Lower leg skin (tissue), 4 donors: Measurements from ENCODE around the gene ARHGAP23. TPM values are rescaled to one million over a fixed set of nuclear protein-coding genes. Genes with fewer than 3 reads are reported as not detected.
"Not testable (repeated sequence)": the region's sequence is repeated elsewhere in the genome, so short reads cannot be mapped to it uniquely, and the experiment has no call there.

ENCODE experiments used
- DNase-seq, 2 donors: peaks; one replicate each; pipeline ENCODE4 v3.0.0-alpha.2; 2019; ENCODE audit warnings: low spot score in 2 of 2
- H3K4me3 ChIP-seq: fragments of 200-600 bp; sonication (generic); 2 replicates; pipeline ENCODE4 v1.5.1; 2017; ENCODE audit warnings: mild to moderate bottlenecking, low read depth; ENCODE audit not compliant: poor library complexity, severe bottlenecking
- POLR2A ChIP-seq, 2 donors: fragments of 450-650 bp; IDR thresholded peaks; one replicate each; pipeline ENCODE4 v1.6.1; 2016 to 2017; ENCODE audit warnings: antibody characterized with exemption in 2 of 2, mild to moderate bottlenecking in 1 of 2, moderate library complexity in 1 of 2
- WGBS, 2 donors: methylation state at CpG; one replicate each; pipeline ENCODE4 v1.1.5; 2018; 5-methylcytosine and 5-hydroxymethylcytosine counted together
- intact Hi-C: fragments of 100-400 bp; cut with DNase I; formaldehyde crosslinking; loops from one replicate; pipeline ENCODE4 v1.15.0; 2023; ENCODE audit warnings: low total_unique reads
- total RNA-seq, 4 donors: library from RNA; depleted of rRNA; stranded (reverse); fragments of >200 nt; gene quantifications; one replicate each; pipeline ENCODE4 v1.1.0, GENCODE V29; 2016
- TF ChIP-seq, protein P1 (sequence below), 3 donors: fragments of 450-650 bp; IDR thresholded peaks; one replicate each; pipeline ENCODE4 v1.5.1; 2016; ENCODE audit warnings: antibody characterized with exemption in 3 of 3, mild to moderate bottlenecking in 3 of 3, moderate library complexity in 2 of 3

The ARHGAP23 gene
- total RNA-seq, 4 donors from 2014 or later: 127 to 201 (median 149) TPM

DNA sequence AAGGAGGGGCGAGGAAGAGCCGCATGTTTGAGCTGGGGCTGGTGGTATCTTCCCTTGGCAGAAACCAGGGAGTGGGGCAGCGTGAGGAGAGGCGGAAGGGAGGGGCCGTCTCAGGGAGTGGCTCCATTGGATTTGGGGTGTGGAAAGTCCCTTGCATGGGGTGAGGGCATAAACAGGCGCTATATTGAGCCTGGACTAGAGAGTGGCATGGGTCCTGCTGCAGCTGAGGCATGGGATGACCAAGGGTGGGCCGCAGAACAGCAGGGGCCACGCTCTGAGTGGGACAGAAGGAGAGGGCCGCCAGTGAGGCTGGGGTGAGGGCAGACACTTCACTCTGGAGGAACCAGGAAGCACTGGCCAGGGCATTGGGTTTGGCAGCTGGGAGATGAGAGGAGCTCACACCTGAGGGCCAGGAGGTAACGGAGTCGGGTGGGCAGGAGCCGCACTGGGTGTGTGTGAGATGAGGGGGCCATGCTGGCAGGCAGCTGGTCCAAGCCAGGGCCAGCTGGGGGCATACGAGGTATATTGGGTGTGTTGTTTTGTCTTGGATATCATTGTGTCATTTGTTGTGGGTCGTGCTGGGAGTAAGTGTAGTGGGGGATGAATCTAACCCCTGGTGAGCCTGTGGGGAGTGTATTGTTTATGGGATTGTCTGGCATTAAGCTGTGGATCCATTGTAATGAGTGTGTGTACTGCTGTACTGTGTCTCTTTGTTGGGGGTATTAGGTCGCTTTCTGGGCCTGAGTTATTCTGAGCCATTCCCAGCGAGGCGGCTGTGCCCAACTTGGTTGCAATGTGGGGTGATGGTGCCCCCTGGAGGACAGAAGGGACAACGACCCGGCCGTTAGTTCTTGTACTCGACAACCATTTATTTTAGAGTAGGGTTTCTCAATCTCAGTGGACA lies 56.2 kb downstream of the ARHGAP23 start:
- 33 to 36% methylated on average over 21 of the region's 21 CpGs for WGBS, 2 donors
- TF ChIP-seq, protein P1, sequence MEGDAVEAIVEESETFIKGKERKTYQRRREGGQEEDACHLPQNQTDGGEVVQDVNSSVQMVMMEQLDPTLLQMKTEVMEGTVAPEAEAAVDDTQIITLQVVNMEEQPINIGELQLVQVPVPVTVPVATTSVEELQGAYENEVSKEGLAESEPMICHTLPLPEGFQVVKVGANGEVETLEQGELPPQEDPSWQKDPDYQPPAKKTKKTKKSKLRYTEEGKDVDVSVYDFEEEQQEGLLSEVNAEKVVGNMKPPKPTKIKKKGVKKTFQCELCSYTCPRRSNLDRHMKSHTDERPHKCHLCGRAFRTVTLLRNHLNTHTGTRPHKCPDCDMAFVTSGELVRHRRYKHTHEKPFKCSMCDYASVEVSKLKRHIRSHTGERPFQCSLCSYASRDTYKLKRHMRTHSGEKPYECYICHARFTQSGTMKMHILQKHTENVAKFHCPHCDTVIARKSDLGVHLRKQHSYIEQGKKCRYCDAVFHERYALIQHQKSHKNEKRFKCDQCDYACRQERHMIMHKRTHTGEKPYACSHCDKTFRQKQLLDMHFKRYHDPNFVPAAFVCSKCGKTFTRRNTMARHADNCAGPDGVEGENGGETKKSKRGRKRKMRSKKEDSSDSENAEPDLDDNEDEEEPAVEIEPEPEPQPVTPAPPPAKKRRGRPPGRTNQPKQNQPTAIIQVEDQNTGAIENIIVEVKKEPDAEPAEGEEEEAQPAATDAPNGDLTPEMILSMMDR (IDR thresholded peaks at IDR 0.05): peak in 1 of 3 donors; percentile 63
- intact Hi-C loops: loop anchor here (5.0 to 10.0 kb wide), 2 partner anchors 42 to 60 kb away; partner anchors contain the start of gene ARHGAP23

GRCh38 chr17:38485146-38485468 lies 56.8 kb downstream of the ARHGAP23 start:
- 45 to 46% methylated on average over 2 of the region's 2 CpGs for WGBS, 2 donors
- DNase-seq: no peak
- TF ChIP-seq, protein P1 (IDR thresholded peaks at IDR 0.05): no peak
- no peak for TF ChIP-seq POLR2A (IDR thresholded peaks at IDR 0.05)
- intact Hi-C loops: loop anchor here (5.0 to 10.0 kb wide), 2 partner anchors 43 to 60 kb away; partner anchors contain the start of gene ARHGAP23
- no peak overlapping the region for H3K4me3 ChIP-seq

More for the DNA sequence above, 56.2 kb downstream of the ARHGAP23 start:
- not testable (repeated sequence) for H3K4me3 ChIP-seq
- peak; percentile 79 to 96 for DNase-seq

GRCh38 chr17:38485681-38486298 lies 57.5 kb downstream of the ARHGAP23 start:
- intact Hi-C loops: loop anchor here (5.0 to 10.0 kb wide), 2 partner anchors 43 to 61 kb away; partner anchors contain the start of gene ARHGAP23
- not testable (repeated sequence) for H3K4me3 ChIP-seq, DNase-seq
- 73 to 81% methylated on average over 13 of the region's 13 CpGs for WGBS, 2 donors

DNA sequence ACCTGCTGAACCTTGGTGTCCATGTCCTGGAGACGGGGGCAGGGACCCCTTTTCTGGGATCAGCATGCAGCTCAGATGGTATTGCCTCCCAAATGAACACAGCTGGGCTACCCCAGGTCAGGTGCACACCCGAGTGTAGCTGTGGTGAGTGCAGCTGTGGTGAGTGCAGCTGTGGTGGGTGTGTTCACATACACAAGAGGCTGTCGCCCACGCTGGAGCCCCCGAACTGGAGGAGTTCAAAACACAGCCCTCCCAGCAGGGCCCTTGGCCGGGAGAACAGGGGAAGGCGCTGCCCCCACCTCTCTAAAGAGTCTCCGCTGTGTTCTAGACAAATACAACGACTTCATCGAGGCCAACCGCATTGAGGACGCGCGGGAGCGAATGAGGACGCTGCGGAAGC lies 61.5 kb downstream of the ARHGAP23 start:
- 90 to 91% methylated on average over 17 of the region's 17 CpGs for WGBS, 2 donors
- intact Hi-C loops: loop anchor here (5.0 to 10.0 kb wide), 3 partner anchors 47 to 95 kb away; partner anchors contain the start of gene ARHGAP23
- DNase-seq, H3K4me3 ChIP-seq: not testable (repeated sequence)

DNA sequence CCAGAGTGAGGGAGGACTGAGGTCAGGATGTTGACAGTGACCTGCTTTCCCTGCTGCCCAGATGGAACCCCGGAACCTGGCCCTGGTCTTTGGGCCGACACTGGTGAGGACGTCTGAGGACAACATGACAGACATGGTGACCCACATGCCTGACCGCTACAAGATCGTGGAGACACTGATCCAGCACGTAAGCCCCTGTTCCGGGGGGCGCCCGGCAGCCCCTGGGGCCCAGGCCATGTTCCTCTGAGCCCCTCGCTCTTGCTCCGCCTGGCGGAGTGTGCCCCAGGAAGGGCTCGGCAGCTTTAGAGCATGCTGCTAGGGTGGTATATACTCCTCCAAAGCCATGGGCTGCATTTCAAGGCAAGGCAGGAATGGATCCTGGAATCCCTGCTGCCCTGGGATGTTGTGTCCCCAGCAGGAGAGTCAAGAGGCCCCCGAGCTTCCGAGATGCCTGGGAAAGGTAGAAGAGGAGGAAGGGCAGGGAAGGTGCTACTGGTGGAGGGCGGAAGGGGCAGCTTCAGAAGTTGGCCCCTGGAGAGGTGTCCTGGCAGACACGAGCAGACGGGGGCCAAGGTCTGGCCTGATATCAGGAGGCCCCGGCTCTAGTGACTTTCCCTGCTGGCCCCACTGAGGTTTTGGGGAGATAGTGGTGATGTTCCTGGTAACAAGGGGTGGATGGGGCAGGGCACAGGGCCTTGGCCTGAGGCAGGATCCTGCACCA lies 63.2 kb downstream of the ARHGAP23 start:
- 86 to 91% methylated on average over 17 to 18 of the region's 19 CpGs for WGBS, 2 donors
- DNase-seq: not testable (repeated sequence)
- intact Hi-C loops: loop anchor here (10.0 kb wide), 1 partner anchor 93 kb away; no protein-coding TSS in a partner anchor

DNA sequence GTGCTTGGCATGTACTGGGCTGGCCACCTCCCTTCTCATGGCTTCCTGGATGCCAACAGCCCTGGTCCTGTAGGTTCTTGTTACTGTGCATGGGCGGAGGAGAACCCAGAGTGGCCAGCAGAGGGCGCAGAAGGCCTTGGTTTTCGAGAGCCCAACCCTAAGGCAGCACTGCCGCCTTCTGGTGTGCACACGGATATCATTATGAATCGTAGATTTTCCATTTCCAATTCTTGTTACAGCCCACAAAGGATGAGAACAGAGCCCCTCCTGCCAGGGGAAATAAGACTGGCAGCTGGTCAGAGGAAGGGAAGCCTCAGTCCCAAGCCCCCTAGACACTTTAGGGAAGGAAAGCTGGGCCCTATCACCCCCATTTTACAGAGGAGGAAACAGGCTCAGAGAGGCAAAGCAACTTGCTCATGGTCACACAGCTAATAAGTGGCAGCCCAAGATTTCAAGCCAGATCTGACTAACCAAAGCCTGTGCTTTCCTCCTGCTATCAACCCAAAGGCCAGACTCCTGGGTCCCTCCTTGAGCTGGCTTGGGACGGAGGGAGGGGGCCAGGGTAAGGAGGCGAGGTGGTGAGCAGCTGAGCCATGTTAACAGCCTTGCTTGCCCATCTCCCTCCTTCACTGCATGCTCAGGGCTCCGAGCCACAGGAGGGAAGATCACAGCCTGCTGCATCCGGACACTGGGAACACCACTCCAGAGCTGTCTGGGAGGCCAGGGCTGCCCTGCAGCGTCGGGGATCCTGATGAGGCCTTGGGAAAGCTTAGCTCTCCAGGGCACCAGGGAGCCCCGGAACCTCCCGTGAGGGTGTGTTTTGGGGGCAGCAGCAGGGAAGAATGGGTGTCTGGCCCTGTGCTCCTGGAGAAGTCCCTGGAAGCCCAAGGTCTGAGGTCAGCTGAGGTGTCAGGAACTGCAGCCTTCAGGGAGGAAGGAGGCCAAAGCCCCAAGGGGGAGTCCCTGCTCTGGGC lies 64.1 kb downstream of the ARHGAP23 start:
- intact Hi-C loops: loop anchor here (10.0 kb wide), 1 partner anchor 92 kb away; no protein-coding TSS in a partner anchor
- H3K4me3 ChIP-seq: not testable (repeated sequence)
- peak; percentile 88 to 98 for DNase-seq
- WGBS, 2 donors: 49 to 51% methylated on average over 7 to 12 of the region's 14 CpGs

More for the DNA sequence above, 63.2 kb downstream of the ARHGAP23 start:
- not testable (repeated sequence) for H3K4me3 ChIP-seq

DNA sequence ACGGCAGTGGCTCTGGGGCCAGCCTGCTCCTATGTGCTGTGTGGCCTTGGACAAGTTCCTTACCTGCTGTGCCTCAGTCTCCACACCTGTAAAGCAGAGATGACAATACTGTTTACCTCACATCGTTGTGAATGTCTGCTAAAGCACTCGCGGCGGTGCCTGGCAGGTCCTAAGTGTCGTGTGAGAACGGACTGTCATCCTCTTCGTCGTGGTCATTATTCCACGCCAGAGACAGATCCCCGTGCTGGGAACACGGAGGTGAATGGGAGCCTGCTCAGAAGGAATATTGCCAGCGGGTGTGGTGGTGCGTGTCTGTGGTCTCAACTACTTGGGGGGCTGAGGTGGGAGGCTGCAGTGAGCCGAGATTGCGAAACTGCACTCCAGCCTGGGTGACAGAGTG lies 65.9 kb downstream of the ARHGAP23 start:
- DNase-seq, H3K4me3 ChIP-seq: not testable (repeated sequence)
- 89 to 94% methylated on average over 16 of the region's 16 CpGs for WGBS, 2 donors
- intact Hi-C loops: loop anchor here (10.0 kb wide), 1 partner anchor 91 kb away; no protein-coding TSS in a partner anchor

GRCh38 chr17:38497656-38498055 lies 69.4 kb downstream of the ARHGAP23 start:
- intact Hi-C loops: loop anchor here (10.0 kb wide), 1 partner anchor 87 kb away; no protein-coding TSS in a partner anchor
- H3K4me3 ChIP-seq, DNase-seq: not testable (repeated sequence)
- 90 to 96% methylated on average over 10 of the region's 10 CpGs for WGBS, 2 donors
